ENCODE results near the gene DNA2.

DNA2 gene

DNA sequence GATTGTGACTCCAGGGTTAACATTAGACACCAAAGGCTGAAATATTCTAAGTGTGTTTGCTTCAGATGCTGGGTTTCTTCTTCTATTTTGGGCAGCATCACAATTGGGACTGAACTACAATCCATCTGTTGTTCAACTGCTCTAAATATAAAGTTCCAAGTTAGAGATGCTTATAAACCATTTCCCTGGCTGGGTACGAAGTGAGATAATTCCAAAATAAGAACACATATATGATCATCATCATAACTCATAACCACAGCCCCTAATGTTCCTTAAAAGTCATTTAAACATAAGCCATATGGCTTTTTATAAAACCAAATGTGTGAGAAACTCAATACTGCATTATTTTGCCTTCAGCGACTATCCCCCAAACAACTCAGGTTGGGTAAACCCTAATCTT, 28.8 kb downstream of the DNA2 start:
- DNase-seq (ENCODE audit: low spot score): no peak

DNA sequence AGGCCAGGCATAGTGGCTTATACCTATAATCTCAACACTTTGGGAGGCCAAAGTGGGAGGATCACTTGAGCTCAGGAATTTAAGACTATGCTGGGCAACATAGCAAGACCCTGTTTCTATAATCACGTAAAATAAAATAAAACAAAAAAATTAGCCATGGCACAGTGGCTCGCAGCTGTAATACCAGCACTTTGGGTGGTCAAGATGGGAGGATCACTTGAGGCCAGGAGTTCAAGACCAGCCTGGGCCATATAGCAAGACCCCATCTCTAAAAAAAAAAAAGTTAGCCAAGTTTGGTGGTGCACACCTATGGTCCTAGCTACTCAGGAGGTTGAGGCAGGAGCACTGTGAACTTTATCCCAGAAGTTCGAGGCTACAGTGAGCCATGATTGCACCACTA, 30.9 kb downstream of the DNA2 start:
- no peak for DNase-seq (ENCODE audit: low spot score)

DNA sequence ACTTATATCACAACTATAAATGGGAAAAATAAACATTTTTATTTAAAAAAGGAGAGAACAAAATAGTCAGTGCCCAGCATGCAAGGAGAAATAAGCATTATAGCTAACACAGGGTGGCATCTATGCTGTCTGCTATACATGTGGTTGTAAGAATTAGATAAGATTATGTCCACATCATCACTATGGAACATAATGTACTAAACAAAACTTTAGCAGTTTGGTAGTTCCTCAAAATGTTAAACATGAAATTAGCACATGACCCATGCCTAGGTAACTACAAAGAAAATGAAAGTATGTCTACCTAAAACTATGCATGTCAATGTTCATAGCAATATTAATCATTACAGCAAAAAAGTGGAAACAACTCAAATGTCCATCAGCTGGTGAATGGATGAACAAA, 36.0 kb downstream of the DNA2 start:
- DNase-seq (ENCODE audit: low spot score): no peak

DNA sequence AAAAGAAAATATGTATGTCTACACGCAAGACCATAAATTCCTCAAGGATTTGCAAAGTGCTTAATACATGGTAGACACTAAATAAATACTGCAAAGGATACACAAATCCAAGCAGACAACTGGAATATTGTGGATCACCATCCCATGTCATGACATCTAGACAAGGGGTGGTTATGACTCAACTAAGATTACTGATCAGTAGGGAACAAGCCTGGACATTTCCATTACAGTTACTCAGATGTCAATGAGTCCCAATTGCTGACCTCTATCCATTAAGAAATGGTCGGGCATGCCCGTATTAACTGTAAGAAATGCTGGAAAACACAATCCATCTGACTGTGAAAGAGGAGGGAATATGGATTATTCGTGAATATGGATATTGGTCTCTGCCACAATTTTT, 37.1 kb downstream of the DNA2 start:
- no peak for DNase-seq (ENCODE audit: low spot score)

DNA sequence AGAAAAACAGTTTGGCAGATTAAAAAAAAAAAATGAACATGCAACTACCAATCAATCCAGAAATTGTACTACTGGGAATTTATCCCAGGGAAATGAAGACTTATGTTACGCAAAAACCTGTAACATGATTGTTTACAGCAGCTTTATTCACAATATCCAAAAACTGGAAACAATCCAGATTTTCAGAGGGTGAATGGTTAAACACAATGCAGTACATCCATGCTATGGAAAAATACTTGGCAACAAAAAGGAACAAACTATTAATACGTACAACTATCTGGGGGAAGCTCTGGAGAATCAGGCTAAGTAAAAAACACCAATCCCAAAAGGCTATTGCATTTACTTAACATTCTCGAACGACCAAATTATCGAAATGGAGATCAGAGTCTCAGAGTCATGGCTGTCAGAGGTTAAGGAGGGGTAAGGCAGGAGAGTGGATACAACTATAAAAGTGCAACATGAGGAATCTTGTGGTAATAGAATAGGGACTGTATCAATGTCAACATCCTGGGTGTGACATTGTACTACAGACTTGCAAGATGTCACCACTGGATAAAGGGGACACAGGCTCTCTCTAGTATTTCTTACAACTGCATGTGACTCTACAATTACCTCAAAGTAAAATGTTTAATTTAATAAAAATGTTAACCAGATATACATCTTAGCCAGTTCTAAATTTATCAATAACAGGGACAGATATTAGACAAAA, 43.2 kb downstream of the DNA2 start:
- DNase-seq (ENCODE audit: low spot score): no peak

DNA sequence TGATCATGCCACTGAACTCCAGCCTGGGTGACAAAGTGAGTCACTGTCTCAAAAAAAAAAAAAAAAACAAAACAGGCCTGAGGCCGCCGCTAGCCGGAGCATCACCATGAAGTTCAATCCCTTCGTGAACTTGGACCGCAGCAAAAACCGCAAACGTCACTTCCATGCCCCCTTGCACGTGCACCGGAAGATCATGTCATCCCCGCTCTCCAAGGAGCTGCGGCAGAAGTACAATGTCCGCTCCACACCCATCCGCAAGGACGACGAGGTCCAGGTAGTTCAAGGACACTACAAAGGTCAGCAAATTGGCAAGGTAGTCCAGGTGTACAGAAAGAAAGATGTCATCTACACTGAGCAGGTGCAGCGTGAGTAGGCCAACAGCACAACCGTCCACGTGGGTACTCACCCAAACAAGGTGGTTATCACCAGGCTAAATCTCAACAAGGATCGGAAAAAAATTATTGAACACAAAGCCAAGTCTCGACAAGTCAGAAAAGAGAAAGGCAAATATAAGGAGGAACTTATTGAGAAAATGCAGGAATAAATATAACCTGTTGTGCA, 47.2 kb downstream of the DNA2 start:
- no peak for DNase-seq (ENCODE audit: low spot score)

DNA sequence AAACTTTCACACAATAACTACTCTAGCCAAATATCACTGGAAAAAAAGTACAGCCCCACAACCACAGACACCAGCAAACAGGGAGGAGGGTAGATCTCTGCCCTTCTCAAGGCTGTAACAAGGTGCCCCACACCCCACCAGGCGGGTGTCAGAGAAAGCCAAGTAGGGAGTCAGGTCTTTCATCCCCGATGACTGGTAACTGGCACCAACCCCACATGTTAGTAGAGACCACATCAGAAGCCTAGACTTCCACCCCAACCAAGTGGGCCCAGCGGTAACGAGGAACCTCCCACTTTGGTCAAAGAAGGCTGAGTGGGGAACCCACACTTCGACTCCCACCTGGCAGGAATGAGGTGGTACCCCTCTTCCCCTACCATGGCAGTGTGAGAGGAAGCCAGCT, 48.3 kb downstream of the DNA2 start:
- peak; percentile 11 for DNase-seq (ENCODE audit: low spot score)

DNA sequence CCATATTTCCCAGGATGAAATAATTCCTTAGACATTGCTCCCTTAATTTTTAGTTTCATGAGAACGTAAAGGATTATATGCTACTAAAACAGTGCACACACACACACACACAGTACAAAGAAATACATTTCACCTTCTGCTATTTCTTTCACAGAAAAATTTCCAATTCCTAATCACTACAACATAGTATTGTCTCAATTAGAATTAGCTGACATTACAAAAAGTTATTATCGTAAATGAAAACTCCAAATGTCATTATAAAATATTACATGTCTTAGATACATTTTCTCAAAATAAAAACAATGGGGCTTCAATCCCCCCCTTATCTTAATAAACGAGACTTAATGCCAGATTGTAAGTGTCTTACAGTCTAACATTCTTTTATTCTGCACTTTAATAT, 52.4 kb downstream of the DNA2 start:
- DNase-seq (ENCODE audit: low spot score): no peak

DNA sequence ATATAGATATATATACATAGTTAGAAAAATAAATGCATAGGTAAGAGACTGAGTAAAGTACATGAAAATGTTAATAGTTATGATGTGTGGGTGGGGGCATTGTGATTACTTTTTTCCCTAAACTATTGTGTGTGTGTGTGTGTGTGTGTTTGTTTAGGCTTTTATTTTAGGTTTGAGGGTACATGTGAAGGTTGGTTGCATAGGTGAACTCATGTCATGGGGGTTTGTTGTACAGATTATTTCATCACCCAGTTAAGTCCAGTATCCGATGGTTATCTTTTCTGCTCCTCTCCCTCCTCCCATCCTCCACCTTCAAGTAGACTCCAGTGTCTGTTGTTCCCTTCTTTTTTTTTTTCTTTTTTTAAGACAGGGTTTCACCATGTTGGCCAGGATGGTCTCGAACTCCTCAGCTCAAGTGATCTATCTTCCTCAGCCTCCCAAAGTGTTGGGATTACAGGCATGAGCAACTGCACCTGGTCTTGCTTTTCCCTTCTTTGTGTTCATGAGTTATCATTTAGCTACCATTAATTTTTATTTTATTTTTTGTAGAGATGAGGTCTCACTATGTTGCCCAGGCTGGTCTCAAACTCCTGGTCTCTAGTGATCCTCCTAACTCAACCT, 62.8 kb downstream of the DNA2 start:
- DNase-seq (ENCODE audit: low spot score): no peak

DNA sequence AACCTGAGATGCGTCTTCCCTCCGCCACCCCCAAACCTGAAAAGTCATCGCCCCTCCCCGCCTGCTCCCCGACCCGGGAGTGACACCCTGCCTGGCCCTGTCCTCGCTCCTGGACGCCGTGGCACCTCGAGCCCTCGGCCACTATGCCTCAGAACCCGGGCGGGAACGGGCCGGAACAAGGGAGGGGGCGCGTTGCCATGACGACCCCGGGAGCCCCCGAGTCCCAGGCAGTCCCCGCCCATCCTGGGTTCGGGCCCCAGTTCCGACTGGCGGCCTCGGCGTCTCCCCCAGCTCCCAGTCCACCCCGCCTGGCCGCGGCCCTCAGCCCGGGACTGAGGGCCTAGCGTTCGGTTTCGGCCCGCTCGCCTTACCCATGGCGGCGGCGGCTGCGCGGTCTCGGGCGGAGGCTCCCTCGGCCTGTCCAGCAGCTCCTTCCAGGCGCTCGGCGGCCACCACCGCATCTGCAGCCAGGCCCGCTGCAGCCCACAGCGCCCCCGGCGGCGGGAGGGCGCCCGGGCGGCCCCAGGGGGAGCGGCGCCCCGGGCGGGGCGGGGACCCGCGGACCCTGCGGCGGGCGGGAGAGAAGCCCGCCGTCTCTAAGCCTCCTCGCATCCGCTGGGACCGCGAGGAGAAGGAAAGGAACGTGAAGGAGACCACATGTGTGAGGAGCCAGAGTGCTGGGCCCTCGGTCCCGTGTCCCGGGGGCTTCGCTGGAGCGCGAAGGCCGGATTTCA, 64.8 kb downstream of the DNA2 start, which contains the start of gene RUFY2:
Gene RUFY2 (minus strand): TSS at position 463 of the 734 bp plus-strand sequence. CDS start 88 bp downstream, at position 375.
- peak; percentile 74 for DNase-seq (ENCODE audit: low spot score)

DNA sequence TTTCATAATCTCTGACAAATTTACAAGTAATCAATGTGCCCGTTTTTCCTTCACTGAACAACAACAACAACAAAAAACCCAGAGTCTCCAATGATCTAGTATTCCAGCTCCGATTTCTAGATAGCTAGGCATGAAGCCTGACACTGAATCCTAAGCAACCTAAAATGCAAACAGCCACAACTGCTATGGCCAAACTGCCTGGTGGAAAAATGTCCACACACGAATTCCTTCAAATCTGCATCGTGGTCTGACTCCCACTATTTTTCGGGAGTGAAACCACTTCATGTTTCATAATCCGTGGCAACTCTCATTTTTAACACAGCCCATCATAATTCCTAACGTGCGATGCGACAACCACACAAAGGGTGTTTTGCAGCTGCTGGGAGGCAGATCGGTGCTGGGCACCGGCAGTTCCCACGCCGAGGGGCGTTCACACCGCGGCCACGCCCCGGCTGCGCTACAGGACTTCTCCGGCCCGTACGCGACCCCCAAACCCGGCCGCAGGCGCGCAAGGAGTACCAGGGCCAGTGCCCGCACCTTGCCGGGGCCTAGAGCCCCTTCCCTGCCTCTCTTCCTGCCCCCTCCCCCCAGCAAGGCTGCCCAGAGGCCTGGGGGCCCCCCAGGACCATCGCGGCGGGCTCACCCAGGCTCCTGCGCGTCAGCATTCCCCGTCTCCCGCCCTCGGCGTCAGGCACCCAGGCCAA, 65.5 kb downstream of the DNA2 start:
- peak; percentile 24 for DNase-seq (ENCODE audit: low spot score)

DNA sequence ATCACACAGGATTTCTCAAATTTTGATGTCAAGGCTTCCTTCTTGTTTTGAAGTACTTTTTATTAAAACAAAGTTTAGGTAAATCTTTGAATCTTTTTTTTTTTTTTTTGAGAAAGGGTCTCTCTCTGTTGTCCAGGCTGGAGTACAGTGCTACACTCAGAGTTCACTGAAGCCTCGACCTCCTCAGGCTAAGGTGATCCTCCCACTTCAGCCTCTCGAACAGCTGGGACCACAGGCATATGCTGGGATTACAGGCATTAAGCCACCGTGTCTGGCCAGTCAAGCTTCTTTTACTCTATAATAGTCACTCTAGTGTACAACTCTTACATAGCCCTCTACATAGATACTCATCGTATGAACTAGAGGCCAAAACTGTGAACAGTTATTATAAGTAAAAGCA, 68.1 kb downstream of the DNA2 start:
- no peak for DNase-seq (ENCODE audit: low spot score)

DNA sequence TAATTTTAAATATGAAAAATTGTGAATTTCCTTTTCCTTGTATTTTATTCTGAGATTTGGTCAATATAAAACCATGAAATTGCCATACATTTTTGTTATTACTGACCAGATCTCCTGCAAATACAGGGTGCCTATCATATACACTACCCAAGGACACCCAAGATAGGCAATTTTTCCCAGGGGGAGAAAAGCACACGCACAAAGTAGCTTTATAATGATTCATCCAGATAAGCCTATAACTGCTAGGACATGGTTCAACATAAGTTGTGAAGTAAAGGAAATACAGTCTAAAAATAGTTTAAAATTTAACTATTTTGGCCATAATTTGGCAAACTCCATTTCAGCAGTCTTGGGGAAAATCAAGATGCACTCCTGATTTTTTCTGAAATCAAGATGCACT, 69.5 kb downstream of the DNA2 start:
- DNase-seq (ENCODE audit: low spot score): no peak

DNA sequence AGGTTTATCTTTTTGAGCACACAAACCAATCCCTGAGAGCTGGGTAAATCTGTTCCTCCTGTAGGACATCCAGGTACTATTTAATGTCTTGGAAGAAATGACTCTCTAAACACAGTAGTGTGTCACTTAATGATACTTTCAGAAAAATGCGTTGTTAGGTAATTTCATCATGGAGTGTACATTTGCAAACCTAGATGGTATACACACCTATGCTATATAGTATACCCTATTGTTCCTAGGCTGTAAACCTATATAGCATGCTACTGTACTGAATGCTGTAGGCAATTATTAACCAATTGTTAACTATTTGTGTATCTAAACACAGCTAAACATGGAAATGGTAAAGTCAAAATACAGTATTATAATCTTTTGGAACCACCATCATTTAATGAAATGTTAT, 74.8 kb downstream of the DNA2 start:
- DNase-seq (ENCODE audit: low spot score): no peak

DNA sequence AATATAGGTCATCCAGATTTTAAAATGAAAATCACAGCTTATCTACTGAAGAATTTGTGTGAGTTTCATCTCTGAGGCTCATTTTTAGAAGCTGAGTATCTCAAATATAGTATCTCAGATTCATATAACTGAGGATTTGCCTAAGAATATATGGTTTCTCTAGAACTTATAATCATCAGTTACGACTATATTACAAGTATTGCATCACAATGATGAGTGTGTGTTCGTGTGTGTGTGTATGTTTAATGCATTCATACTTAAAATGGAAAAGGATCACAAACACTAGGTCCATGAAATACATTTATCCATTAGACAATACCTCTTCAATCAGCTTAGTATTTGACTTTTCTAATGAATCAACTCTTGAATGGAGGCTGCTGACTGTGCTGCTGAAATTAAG, 86.0 kb downstream of the DNA2 start:
- no peak for DNase-seq (ENCODE audit: low spot score)

DNA sequence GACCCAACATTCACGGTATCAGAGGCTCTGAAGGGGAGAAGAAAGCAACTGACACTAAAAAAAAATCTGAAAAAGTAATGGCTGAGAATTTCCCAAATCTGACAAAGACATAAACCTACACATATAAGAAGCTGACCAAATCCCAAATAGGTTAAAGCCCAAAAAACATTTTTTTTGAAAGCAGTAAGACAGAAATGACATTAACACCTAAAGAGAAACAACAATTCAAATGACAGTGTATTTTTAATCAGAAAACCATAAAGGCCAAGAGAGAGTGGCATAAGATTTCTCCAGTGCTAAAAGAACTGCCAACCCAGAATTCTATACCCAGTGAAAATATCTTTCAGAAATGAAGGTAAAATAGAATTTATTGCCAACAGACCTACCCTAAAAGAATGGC, 100.2 kb downstream of the DNA2 start:
- DNase-seq (ENCODE audit: low spot score): no peak

DNA sequence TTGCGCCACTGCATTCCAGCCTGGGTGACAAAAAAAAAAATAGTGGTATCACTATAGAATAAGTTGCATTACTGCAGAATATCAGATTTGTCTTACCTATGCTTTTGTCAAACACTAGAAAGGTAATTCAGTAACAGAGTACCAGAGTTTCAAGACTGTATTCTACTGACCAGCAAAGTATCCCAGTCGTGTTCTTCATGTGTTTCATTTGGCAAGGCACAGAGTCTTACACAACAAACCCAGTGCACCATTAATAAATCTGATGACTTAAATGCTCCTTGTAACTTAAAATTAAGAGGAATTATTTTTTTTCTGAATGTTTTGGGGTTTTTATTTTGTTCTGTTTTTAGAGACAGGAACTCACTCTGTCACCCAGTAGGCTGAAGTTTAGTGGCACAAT, 104.7 kb downstream of the DNA2 start:
- no peak for DNase-seq (ENCODE audit: low spot score)

DNA sequence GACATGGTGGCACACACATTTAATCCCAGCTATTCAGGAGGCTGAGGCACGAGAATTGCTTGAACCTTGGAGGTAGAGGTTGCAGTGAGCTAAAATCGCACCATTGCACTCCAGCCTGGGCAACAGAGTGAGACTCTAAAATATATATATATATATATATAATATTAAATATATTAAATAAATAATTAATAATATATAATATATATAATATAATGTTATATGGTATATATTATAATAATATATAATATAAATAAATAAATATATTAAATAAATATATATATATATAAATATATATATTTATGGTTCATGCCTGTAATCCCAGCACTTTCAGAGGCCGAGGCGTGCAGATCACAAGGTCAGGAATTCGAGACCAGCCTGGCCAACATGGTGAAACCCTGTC, 105.2 kb downstream of the DNA2 start:
- DNase-seq (ENCODE audit: low spot score): no peak

DNA sequence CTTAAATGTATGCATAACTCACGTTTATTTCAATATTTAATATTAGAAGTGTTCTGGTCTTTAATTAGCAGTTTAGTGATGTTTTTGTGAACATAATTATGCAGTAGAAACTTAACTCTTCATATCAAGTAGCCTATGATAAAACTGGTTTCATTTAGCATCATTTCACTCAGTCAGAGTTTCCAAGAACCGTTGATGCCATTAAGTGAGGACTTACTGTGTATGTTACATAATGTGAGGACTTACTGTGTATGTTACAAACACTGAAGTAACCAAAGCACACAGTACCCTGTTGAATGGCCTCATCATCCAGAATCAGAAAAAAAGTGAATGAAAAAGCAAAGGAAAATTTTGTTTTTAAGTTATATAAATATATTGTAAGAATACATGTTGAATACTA, 106.2 kb downstream of the DNA2 start:
- no peak for DNase-seq (ENCODE audit: low spot score)

DNA sequence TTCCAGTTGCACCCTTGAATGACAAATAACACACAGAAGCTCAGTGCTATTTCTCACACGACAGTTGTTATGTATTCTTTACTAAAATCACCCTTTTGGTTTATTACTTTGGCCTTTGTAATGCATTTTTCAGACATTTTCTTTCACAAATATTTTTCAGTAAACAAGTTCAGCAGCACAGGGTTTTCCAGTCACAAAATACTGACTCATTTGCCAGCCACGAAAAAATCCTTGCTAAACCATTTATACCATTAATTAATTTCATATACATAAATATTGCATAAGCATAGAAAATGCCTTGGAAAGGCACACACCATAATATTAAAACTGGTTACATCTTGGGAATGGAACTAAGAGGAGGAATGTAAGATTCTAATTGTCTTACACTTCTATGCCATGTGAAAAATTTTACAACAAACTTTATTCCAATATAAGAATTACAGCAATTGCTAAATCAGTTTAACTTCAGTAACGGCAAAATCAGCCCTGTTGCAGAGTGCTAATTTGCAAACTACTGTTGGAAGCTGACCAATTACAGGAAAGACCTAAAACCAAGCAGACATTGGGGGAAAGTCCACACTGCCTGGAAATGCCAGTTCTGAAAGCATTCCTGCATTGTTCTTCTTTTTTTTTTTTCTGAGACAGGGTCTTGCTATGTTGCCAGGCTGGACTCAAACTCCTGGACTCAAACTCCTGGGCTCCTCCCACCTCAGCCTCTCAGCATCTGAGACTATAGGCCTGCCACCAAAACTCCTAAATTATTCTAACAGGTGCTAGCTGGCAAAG, 107.5 kb downstream of the DNA2 start:
- no peak for DNase-seq (ENCODE audit: low spot score)
